SK-N-SH treated with all-trans-retinoic acid at 6 μM for 48 hours (cell line): Measurements from ENCODE around the gene GDI2.

ENCODE experiments used
- ARNTL ChIP-seq: fragments of 450-650 bp; formaldehyde crosslinking; IDR thresholded peaks from 2 replicates; pipeline ENCODE4 v1.5.0; 2020; ENCODE audit warnings: low read depth, mild to moderate bottlenecking, moderate library complexity, borderline replicate concordance
- CREB5 ChIP-seq: fragments of 250-450 bp; sonication (Bioruptor Pico); IDR thresholded peaks from 2 replicates; pipeline ENCODE4 v1.5.1; 2020; ENCODE audit warnings: low read depth, mild to moderate bottlenecking, moderate library complexity
- CSDC2 ChIP-seq: fragments of 250-450 bp; sonication (Bioruptor Pico); IDR thresholded peaks from 2 replicates; pipeline ENCODE4 v1.5.0; 2020; ENCODE audit warnings: mild to moderate bottlenecking, moderate library complexity
- CSRNP3 ChIP-seq: fragments of 250-450 bp; sonication (Bioruptor Pico); IDR thresholded peaks from 2 replicates; pipeline ENCODE4 v1.5.1; 2021; ENCODE audit warnings: mild to moderate bottlenecking, moderate library complexity
- GLIS3 ChIP-seq: fragments of 250-450 bp; sonication (Bioruptor Pico); IDR thresholded peaks from 2 replicates; pipeline ENCODE4 v1.5.0; 2020; ENCODE audit warnings: mild to moderate bottlenecking, moderate library complexity
- PATZ1 ChIP-seq: fragments of 250-450 bp; sonication (Bioruptor Pico); IDR thresholded peaks from 2 replicates; pipeline ENCODE4 v1.8.0; 2020; ENCODE audit warnings: mild to moderate bottlenecking, moderate library complexity, borderline replicate concordance
- RARB ChIP-seq: fragments of 250-450 bp; sonication (Bioruptor Pico); IDR thresholded peaks from 2 replicates; pipeline ENCODE4 v1.8.0; 2021; ENCODE audit warnings: mild to moderate bottlenecking, moderate library complexity
- TCF4 ChIP-seq: fragments of 250-450 bp; sonication (Bioruptor Pico); IDR thresholded peaks from 2 replicates; pipeline ENCODE4 v1.8.0; 2021; ENCODE audit warnings: mild to moderate bottlenecking, moderate library complexity, borderline replicate concordance
- TOX ChIP-seq: fragments of 250-450 bp; sonication (Bioruptor Pico); IDR thresholded peaks from 2 replicates; pipeline ENCODE4 v1.8.0; 2021; ENCODE audit warnings: mild to moderate bottlenecking, moderate library complexity, borderline replicate concordance
- ZC3H10 ChIP-seq: fragments of 250-450 bp; sonication (Bioruptor Pico); IDR thresholded peaks from 2 replicates; pipeline ENCODE4 v1.5.1; 2021; ENCODE audit warnings: mild to moderate bottlenecking, moderate library complexity
- ZFP3 ChIP-seq: fragments of 250-450 bp; sonication (Bioruptor Pico); IDR thresholded peaks from 2 replicates; pipeline ENCODE4 v1.5.0; 2020; ENCODE audit warnings: mild to moderate bottlenecking, moderate library complexity
- ZFP30 ChIP-seq: fragments of 450-650 bp; formaldehyde crosslinking; IDR thresholded peaks from 2 replicates; pipeline ENCODE4 v1.5.0; 2022; ENCODE audit warnings: mild to moderate bottlenecking, moderate library complexity
- ZNF565 ChIP-seq: fragments of 450-650 bp; formaldehyde crosslinking; conservative IDR thresholded peaks from 2 replicates; pipeline ENCODE4 v1.5.0; 2020; ENCODE audit warnings: low read depth, mild to moderate bottlenecking, moderate library complexity

GRCh38 chr10:5816170-5816569 is 2.9 kb upstream of the GDI2 start:
- TF ChIP-seq ZFP30 (no peak), TOX (CRISPR knock-in tag) (no peak), RARB (CRISPR knock-in tag) (no peak), GLIS3 (no peak), PATZ1 (CRISPR knock-in tag) (no peak), TCF4 (CRISPR knock-in tag) (no peak), CSDC2 (CRISPR knock-in tag) (no peak), ZNF565 (no peak), CREB5 (CRISPR knock-in tag) (no peak), ZFP3 (CRISPR knock-in tag) (no peak), CSRNP3 (CRISPR knock-in tag) (no peak), ARNTL (CRISPR knock-in tag) (no peak), ZC3H10 (CRISPR knock-in tag) (no peak)
